HL-60/S4 (cell line): ENCODE data around the gene TANK.
"Not testable (repeated sequence)": the region's sequence is repeated elsewhere in the genome, so short reads cannot be mapped to it uniquely, and the experiment has no call there.

Experiments
- in situ Hi-C: fragments of 300-500 bp; cut with MboI; formaldehyde crosslinking; loops from 2 replicates; pipeline ENCODE4 v1.14.3; 2022; ENCODE audit warnings: low sequenced_read_pairs

TANK gene

DNA sequence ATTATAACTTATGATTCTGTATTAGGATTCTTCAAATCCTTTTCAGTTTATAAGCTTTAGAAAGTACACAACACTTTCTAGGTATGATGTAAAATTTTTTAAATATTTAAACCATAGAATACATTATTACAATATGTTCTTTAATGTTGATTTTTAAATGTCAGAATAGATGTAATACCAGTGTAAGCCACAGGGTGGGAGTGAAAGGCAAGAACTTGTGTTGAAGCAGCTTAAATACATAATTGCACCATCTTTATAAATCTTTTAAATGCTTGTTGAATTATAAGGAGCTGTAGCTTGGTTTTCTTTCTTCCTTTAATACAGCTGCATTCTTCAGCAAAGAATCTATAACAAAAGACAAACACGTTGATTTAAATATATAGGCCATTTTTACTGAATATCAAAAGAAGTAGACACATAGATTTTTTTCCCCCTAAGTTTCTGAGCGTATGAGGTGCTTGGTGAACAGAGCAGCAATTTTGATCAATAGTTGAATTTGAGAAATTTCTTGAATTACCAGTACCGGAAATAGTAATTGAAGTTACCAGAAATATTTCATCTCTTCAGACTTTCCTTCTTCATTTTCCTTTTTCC, 63.0 kb downstream of the TANK start:
- in situ Hi-C loops, result no loop called here

DNA sequence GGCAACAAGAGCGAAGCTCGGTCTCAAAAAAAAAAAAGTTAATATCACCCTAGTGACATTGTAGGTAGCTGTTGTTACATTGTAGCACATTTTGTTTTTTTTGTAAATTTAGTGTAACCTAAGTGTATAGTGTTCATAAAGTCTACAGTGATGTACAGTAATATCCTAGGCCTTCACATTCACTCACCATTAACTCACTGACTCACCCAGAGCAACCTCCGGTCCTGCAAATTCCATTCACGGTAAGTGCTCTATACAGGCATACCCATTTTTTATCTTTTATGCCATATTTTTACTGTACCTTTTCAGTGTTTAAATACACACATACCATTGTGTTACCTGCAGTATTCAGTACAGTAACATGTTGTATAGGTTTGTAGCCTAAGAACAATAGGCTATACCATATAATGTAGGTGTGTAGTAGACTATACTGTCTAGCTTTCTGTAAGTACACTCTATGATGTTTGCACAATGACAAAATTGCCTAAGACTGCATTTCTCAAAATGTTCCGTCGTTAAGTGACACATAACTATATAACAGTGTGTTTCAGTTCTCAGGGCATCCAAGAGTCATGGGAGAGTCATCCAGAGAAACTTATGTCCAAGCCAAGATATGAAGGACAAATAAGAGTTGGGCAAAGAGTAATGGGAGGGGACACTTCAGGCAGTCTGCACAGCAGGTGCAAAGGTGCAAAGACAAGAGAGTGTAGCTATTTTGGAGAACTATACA, 68.4 kb downstream of the TANK start:
- in situ Hi-C loops, result no loop called here

DNA sequence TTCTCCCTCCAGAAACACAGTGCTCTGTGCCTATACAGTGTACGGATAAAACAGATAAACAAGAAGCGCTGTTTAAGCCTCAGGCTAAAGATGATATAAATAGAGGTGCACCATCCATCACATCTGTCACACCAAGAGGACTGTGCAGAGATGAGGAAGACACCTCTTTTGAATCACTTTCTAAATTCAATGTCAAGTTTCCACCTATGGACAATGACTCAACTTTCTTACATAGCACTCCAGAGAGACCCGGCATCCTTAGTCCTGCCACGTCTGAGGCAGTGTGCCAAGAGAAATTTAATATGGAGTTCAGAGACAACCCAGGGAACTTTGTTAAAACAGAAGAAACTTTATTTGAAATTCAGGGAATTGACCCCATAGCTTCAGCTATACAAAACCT, 70.7 kb downstream of the TANK start:
- in situ Hi-C loops, result no loop called here

DNA sequence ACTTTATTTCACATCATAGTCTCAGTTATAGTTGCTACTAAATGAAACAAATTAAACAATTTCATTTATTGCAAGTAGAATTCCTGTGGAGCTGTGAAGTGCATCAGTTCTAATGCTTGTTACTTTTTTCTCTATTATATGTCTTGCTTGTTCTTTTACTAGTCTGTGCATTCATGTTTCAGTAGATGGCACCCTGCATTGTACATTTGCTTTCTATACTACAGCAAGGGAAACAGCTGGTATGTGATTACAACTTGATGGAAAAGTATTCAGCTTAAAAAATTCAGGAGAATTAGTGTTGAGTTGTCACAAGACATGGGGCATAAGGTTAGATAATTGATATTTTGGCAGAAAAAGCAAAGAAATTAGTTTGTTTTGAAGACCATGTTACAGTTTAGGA, 72.3 kb downstream of the TANK start:
- in situ Hi-C loops, result no loop called here

DNA sequence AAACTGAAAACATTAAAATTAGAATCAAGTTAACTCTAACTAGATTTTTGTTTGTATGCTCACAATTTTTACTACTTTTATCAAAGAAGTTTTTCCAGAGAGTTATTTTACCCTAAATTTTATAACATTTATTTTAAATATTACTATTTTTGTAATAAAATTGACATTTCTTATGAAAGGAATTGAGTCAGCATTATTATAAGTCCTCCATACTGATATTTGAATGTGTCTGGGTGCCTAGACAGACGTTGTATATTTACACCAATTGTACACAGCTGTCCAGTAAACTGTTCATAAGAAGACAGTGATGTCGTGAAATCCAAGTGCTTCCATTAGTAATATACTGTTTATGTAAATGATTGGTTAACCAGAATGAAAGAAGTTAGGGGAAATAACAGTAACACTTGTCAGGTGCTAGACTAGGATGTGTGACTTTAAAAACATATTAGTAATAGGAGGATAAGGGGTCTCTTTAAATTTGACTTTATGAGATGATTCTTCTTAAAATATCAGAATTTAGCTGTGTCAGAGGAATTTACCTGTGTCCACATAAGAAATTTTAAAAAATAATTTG, 73.7 kb downstream of the TANK start:
- in situ Hi-C loops, result no loop called here

DNA sequence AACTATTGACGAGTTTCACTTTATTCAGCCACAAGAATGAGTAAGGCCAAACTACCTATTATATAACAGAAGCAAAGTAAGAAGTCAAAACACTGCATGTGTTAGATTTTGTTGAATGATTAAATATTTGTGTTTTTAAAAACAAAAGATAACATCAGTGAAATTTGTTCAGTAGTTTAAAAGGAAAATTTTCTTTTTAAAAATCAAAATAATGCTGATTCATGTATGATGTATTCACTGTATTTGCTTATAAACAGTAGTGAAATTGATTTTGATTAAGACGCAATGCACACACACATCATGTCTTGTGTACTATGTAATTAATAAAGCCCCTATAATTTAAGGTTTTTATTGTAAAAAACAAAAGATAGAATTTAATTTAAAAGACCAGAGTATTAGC, 74.4 kb downstream of the TANK start:
- in situ Hi-C loops, result no loop called here

DNA sequence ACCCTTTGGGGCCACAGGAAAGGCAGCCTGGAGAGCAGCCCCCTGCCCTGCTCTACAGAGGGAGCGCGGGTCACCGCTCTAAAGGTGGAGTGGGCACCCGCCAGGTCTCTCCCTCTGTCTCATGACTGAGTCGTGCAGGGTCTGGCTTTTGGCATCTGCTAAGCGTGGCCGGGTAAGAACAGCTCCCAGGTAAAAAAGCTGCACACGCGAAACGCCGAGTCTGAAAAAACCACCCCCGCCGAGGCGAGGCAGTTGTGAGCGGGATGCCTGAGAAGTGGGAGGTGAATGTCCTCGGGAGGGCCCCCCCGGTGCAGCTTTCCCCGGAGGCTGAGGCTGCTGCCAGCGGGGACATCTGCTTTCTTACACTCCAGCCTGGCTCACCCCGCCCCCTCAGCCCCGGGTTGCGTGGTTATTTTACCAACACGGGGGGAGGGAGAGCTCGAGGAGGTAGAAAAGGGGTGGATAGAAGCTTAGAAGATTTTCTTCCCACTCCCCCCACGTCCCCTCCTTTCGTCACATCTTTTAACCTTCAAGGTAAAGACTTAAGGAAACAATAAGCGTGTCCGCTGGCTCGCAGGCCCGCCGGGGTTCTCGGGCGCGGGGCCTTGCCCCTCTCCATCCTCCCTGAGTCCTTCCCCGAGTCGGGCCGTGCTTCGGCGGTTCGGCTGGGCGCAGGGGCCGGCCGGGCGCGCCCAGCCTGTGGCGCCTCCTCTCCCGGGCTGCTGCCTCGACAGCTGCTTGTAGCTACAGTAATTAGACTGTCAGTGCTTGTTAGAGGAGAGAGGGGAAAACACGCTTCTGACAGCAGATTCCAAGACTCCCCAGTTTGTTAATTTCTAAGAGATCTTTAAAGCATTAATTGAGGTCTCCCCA, 77.4 kb downstream of the TANK start:
- in situ Hi-C loops, result no loop called here

DNA sequence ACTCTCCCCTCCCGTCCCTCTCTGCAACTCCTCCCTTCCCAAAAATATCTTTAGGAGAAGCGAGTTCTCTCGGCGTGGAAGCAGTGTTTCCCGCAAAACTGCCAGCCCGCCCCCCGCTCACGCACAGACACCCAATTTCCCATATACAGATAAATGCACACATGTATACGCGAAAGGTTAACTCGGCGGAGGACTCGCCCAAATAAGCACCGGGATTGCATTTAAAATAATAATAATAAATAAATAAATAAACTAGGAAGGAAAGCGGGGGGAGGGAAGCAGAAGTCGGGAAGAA, 78.0 kb downstream of the TANK start:
- in situ Hi-C loops, result no loop called here

DNA sequence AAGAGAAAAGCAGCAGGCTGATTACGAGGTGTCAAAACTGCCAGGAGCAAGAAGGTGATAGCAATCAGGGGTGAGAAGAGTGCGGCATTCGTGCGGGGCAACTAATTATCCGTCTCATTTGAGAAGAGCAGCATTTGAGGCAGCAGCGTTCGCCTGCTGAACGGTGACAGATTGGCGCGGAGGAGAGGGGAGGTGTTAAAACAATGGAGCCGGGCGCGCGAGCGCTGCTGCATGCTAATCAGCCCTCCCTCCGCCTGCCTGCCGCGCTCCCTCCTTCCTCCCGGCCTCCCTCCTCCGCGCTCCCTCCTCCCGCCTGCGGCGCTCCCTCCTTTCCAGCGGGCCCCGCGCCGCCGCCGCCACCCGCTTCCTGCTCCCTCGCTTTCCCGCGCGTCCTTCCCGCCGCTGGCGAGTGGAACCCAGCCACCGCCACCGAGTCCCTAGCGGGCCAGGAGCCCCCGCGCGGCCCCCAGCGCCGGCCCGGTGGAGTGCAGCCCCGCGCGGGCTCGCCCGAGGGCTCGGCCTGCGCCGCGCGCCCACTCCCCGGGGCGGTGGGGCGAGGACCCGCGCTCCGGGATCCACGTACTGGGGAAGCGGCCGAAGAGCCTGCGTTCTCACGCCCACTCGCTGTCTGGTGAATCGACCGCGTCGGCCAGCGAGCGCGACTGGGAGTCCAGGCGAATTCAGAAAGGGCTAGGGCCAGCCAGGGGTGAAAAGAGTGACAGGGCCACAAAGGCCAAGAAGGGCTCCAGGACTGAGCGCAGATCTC, 78.5 kb downstream of the TANK start:
- in situ Hi-C loops, result no loop called here

DNA sequence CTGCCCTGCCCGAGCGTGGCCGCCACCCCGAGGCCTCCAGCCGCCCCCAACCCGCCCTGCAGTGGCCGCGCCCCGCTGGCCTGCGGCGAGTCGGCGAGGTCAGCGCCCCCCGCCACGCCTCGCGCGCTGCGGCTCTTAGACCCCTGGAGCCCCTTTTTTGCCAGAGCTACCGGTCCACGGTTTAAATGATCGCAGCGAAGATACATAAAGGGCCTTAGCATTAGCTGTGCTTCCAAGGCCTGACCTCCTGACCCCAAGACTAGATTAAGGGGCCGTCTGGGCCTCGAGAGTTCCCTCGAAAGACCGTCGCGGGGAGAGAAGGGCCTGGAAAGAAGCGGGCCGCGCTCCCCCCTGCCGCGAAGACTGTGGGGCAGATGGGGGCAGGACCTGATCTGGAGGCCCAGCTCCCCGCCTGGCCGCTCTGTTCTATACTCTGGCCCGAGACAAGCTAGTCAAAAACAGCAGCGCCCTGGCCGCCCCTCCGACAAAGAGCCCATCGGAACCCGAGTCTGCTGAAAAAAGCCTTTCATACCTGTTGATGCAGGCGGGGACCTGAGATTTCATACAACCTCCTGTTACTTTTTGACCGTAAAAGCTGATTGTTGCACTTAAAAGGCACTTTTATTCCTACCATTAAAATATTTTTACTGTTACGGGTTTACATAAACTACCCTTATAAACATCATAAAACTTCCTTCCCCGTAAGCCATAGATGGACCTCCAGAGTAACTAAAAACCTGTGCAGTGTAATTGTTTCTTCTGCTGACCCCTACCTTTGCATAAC, 79.3 kb downstream of the TANK start:
- in situ Hi-C loops, result no loop called here

DNA sequence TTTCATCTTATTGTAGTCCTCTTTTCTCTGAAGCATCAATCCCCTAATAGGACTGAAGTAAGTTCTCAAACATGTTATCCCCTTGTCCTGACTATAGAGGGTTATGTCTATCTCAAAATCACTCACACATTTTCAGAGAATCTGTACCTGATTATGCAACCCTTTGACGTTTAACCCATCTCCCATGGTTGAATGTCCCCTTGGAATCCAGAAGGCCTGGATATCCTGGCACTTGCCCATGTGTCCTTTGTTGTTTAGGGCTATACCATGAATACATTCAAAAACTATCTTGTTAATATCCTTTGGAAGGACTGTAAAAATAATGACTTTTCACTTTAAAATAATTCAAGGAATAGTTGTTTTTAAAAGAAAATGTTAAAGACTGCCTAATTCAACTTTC, 81.7 kb downstream of the TANK start:
- in situ Hi-C loops, result no loop called here

DNA sequence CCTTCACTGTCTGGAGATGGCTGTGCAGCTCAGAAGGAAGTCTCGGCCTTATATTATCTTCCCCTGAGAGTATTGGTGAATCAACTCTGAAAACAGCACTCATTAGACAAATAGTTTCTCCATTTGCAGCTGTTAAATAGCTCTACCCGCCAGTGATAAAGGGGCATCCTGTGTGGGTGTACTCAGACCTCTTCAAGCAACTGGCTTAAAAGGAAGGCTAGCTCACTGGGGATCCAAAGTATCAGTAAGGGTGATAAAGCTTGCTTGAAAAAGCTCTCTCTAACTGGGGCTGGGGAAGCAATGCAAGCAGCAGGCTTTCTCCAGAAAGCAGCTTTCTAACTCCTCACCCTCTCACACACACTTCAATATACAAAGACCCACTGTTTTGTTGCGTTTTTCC, 83.1 kb downstream of the TANK start:
- in situ Hi-C loops, result no loop called here

DNA sequence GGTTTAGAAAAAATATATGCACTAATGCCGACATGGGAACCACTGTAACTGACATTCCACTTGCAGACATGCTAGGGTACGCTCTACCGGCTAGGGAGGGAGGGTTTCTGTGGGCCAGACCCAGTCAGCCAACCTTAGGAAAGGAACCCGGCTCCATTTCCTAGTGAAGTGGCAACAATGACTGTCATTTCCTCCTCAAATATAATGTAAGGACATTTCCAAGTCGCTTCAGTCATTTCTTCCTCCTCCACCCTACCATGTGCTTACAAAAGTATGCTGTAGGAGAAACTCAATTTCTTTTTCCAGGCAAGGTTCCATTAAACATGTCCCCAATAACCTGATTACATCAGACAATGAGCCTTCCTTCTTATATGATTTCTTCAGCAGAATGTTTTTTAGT, 83.7 kb downstream of the TANK start:
- in situ Hi-C loops, result no loop called here

DNA sequence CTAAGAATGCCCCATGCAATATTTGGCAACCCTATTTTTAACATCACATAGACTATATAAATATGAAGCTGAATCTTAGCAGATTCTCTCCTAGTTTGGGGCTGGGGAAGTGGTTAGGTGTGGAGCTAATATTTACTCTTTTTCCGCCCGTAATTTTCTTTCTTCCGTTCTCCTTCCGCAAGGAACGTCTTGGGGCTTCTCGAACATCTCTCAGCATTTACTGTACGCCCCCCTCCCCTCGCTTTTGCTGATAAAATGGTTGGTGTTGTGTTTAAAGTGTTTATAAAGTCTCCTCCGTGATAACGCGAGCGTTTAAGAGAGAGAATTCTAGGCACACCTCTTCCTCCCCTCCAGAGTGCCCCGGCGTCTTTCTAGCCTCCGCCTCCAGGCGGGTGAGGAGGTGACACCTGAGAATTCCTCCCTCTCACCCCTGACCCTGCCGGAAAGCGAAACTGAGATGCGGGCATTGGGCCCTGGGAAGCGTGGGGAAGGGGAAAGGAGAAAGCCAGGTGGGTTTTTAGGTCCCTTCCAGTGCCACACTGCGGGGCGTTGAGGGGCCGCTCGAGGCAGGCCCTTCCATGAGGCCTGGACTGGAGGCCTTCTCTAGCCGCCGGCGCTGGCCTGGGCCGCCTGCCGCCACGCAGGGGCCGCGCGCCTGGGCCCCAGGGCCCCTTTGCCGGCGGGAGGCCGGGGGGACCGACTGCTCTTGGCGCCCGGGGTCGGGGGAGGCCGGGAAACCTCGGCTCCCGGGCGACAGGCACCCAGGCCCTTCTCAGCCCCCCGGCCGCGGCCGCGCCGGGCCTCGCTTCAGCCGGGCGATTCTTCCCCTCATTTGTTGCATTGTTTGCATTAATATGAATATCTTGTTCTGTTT, 84.4 kb downstream of the TANK start:
- in situ Hi-C loops, result not testable (repeated sequence)

DNA sequence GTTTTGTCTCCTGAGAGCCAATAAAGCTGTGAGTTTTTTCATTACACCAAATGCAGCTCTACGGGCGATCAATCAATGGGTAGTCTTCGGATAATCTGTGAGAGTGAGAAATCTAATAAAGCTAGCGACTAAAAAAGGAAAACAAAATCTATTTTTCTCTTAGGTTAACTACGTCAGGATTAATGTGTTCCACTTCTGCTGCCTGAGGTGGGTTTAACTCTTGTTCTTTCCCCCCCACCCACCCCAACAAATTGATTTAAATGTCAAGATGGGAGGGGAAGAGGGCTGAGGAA, 85.0 kb downstream of the TANK start:
- in situ Hi-C loops, result no loop called here

DNA sequence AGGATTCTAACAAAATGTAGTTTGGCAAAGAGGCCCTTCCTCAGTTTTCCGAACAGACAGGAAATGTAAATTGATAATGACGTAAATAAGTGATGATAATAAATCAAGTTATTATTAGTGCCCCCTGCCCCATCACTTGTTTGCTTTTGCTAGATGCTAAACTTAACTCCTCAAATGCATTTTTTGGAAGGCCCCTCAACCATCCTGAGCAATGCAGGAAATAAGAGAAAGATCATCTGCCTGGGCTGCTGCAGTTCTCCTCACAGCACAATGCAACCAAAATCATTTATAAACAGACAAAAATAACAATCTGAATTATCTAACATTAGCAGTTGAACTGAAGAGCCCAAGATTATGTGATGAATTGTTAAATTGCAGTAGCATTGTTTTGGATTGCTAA, 85.4 kb downstream of the TANK start:
- in situ Hi-C loops, result no loop called here

DNA sequence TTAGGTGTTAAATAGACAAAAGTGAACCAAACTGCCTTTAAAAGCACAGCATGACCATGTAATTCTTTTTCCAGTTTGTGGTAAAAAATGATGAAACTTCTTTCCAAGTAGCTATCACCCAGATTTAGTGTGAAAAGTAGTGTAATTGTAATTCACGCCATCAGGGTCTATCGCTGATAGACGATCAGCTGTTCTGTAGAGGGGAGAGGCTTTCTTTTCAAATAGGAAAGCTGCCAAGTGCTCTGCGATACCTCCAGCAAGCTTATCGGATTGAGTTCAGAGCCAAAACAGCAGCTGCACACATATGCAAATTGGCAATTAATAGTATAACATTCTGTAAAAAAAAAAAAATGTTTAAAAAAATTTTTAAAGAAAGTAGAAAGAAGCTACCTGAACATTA, 86.1 kb downstream of the TANK start:
- in situ Hi-C loops, result no loop called here

DNA sequence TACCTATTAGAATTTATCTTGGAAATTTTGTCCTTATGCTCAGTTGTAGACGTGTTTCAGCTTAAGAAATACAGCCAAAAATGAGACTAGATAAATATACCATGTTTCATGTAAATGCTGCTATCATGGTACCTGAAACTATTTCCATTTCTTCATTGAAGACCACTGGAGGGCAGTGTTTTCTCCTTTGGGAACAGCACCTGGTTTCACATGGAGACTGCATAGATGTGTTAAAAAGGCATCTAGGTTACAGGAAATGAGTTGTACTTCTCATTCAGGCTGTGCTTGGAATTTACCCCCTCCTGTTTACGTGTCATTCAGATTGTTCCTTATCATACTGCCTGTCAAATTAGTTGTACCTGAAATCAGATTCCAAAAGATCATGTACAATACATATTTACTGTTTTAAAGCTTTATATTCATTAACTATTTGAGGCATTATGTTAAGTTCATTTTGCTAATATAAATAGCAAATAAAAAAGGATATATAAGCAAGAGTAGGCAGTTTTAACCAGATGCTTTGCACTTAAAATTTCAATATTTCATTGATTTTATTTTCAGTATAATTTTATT, 90.7 kb downstream of the TANK start:
- in situ Hi-C loops, result no loop called here
